ENCODE results near the gene ITGAD. TPM values are rescaled to one million over a fixed set of nuclear protein-coding genes. Genes with fewer than 3 reads are reported as not detected.
A peak's percentile ranks its signal among the peaks of the same experiment; 100 is the strongest.

Gene ITGAD
- total and polyA plus RNA-seq, 4 donors, result 0.04 to 3.6 (median 2.1) TPM

- Histone ChIP-seq H3K27me3 (ENCODE audit: control insufficient read depth in 4 of 4, insufficient read depth in 4 of 4, low read length in 3 of 4) (no peaks in the 10 kb centered on the region), H3K4me3 (ENCODE audit: low read depth in 1 of 3, low read length in 3 of 3) (peak within 1 kb of the TSS in 2 of 3 donors; percentile 17 to 57), H3K27ac (ENCODE audit: low read depth in 1 of 2, low read length in 2 of 2) (peak within 1 kb of the TSS; percentile 61 to 82), H3K36me3 (ENCODE audit: control insufficient read depth in 4 of 4, insufficient read depth in 3 of 4, low read depth in 1 of 4, low read length in 3 of 4) (peaks cover 0 to 2% (median 0%) of the 10 kb centered on the region in 4 donors), H3K9me3 (ENCODE audit: control insufficient read depth in 4 of 4, low read length in 3 of 4) (no peaks in the 10 kb centered on the region), H3K4me1 (ENCODE audit: control insufficient read depth in 4 of 4, insufficient read depth in 4 of 4, low read length in 3 of 4) (peaks cover 5 to 23% (median 16%) of the 10 kb centered on the region in 4 donors), H3K9ac (ENCODE audit: low read depth in 1 of 2, low read length in 2 of 2) (peak within 1 kb of the TSS in 1 of 2 donors; percentile 47)
- TF ChIP-seq RAD21 (IDR thresholded peaks at IDR 0.05) (no peak), MAX (IDR thresholded peaks at IDR 0.05) (no peak), HNF4A (conservative IDR thresholded peaks at IDR 0.05) (no peak)
- 5% methylated on average over 63 of the region's 63 CpGs for WGBS
- peak; percentile 52 for DNase-seq (ENCODE audit: low spot score)
These were observed 79.0 kb downstream of the ITGAD start, which contains the start of gene TGFB1I1 for GRCh38 chr16:31471875-31472708. TGFB1I1 (plus strand) TSS chr16:31472152; CDS start chr16:31472189, 37 bp downstream.

DNA sequence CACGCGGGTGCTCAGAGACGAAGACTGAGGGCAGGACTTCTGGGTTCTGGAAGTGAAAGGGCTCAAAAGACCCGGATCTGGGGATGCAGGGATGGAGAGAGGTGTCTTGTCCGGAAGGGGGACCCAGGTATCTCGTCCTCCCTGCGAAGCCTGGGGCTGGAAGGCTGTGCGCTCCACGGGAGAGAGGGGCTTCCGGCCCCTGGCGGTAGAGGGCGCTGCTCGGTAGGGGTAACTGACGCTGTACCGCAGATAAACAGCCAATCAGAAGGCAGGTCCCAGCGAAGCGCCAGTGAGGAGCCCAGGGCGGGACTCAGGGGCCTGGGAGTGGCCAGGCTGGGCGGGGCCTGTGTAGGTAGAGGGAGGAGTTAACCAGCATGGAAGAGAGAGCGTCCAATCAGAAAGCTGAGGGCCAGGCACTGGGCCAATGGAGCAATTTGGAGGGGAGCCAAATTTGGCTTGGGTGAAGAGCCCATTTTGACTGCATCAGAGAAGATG is 79.6 kb downstream of the ITGAD start:
- Histone ChIP-seq H3K4me1 (ENCODE audit: control insufficient read depth in 4 of 4, insufficient read depth in 4 of 4, low read length in 3 of 4) (peaks cover 5 to 29% (median 18%) of the 10 kb centered on the region in 4 donors), H3K9me3 (ENCODE audit: control insufficient read depth in 4 of 4, low read length in 3 of 4) (no peaks in the 10 kb centered on the region), H3K4me3 (ENCODE audit: low read depth in 1 of 3, low read length in 3 of 3) (peak overlapping the region in 2 of 3 donors; percentile 17 to 57), H3K27ac (ENCODE audit: low read depth in 1 of 2, low read length in 2 of 2) (peak overlapping the region; percentile 61 to 82), H3K27me3 (ENCODE audit: control insufficient read depth in 4 of 4, insufficient read depth in 4 of 4, low read length in 3 of 4) (no peaks in the 10 kb centered on the region), H3K36me3 (ENCODE audit: control insufficient read depth in 4 of 4, insufficient read depth in 3 of 4, low read depth in 1 of 4, low read length in 3 of 4) (no peaks in the 10 kb centered on the region), H3K9ac (ENCODE audit: low read depth in 1 of 2, low read length in 2 of 2) (no peak overlapping the region)
- peak; percentile 92 for DNase-seq (ENCODE audit: low spot score)
- WGBS, result 35% methylated on average over 20 of the region's 20 CpGs
- TF ChIP-seq REST (IDR thresholded peaks at IDR 0.05), result no peak
- peak; percentile 52 for TF ChIP-seq SP1 (IDR thresholded peaks at IDR 0.05)
- TF ChIP-seq RAD21 (IDR thresholded peaks at IDR 0.05), result peak; percentile 71 to 77
- TF ChIP-seq CTCF (IDR thresholded peaks at IDR 0.05; ENCODE audit: low read depth, low read length, missing input control), result peak; percentile 68

DNA sequence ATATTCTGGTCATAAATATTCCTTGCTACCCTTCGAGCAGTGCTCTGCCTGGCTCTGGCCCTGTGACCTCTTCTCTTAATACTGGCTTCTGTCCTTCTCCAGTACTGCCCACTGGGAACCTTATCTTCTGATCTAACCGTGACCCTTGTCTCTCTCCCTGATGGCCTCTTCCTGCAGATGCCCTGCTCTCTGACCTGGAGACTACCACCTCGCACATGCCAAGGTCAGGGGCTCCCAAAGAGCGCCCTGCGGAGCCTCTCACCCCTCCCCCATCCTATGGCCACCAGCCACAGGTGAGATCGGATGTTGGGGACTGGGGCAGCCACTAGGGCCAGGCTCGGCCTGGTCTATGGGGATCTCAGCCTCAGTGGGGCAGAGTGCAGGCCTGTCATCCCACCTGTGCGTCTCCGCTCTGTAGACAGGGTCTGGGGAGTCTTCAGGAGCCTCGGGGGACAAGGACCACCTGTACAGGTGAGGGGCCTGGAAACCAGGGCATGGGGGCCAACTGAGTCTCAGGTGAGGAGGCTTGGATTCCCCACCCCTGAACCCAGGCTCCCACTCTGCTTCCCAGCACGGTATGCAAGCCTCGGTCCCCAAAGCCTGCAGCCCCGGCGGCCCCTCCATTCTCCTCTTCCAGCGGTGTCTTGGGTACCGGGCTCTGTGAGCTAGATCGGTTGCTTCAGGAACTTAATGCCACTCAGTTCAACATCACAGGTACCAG is 80.3 kb downstream of the ITGAD start:
- Histone ChIP-seq H3K9ac (ENCODE audit: low read depth in 1 of 2, low read length in 2 of 2) (no peak overlapping the region), H3K4me3 (ENCODE audit: low read depth in 1 of 3, low read length in 3 of 3) (no peak overlapping the region), H3K4me1 (ENCODE audit: control insufficient read depth in 4 of 4, insufficient read depth in 4 of 4, low read length in 3 of 4) (peaks cover 8 to 36% (median 24%) of the 10 kb centered on the region in 4 donors), H3K27me3 (ENCODE audit: control insufficient read depth in 4 of 4, insufficient read depth in 4 of 4, low read length in 3 of 4) (no peaks in the 10 kb centered on the region), H3K9me3 (ENCODE audit: control insufficient read depth in 4 of 4, low read length in 3 of 4) (no peaks in the 10 kb centered on the region), H3K27ac (ENCODE audit: low read depth in 1 of 2, low read length in 2 of 2) (no peak overlapping the region), H3K36me3 (ENCODE audit: control insufficient read depth in 4 of 4, insufficient read depth in 3 of 4, low read depth in 1 of 4, low read length in 3 of 4) (no peaks in the 10 kb centered on the region)
- WGBS, result 81% methylated on average over 17 of the region's 17 CpGs
- DNase-seq (ENCODE audit: low spot score), result no peak
- TF ChIP-seq SP1 (IDR thresholded peaks at IDR 0.05) (no peak), GABPA (IDR thresholded peaks at IDR 0.05 in 1 of 2, conservative IDR thresholded peaks at IDR 0.05 in 1 of 2) (no peak), FOXA1 (IDR thresholded peaks at IDR 0.05) (no peak), HNF4A (conservative IDR thresholded peaks at IDR 0.05) (no peak), EGR1 (IDR thresholded peaks at IDR 0.05; ENCODE audit: low read depth in 2 of 2) (no peak), TAF1 (conservative IDR thresholded peaks at IDR 0.05) (no peak), RAD21 (IDR thresholded peaks at IDR 0.05) (no peak), RXRA (IDR thresholded peaks at IDR 0.05) (no peak), JUND (IDR thresholded peaks at IDR 0.05) (no peak), FOXA2 (IDR thresholded peaks at IDR 0.05) (no peak)
- TF ChIP-seq, protein P1, sequence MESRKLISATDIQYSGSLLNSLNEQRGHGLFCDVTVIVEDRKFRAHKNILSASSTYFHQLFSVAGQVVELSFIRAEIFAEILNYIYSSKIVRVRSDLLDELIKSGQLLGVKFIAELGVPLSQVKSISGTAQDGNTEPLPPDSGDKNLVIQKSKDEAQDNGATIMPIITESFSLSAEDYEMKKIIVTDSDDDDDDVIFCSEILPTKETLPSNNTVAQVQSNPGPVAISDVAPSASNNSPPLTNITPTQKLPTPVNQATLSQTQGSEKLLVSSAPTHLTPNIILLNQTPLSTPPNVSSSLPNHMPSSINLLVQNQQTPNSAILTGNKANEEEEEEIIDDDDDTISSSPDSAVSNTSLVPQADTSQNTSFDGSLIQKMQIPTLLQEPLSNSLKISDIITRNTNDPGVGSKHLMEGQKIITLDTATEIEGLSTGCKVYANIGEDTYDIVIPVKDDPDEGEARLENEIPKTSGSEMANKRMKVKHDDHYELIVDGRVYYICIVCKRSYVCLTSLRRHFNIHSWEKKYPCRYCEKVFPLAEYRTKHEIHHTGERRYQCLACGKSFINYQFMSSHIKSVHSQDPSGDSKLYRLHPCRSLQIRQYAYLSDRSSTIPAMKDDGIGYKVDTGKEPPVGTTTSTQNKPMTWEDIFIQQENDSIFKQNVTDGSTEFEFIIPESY (IDR thresholded peaks at IDR 0.05), result no peak
- TF ChIP-seq, protein P2, sequence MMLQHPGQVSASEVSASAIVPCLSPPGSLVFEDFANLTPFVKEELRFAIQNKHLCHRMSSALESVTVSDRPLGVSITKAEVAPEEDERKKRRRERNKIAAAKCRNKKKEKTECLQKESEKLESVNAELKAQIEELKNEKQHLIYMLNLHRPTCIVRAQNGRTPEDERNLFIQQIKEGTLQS (IDR thresholded peaks at IDR 0.05), result no peak
